WTC11 (cell line): ENCODE measurements around the gene LARGE1. TPM values are rescaled to one million over a fixed set of nuclear protein-coding genes. Genes with fewer than 3 reads are reported as not detected.

Source experiments
- ATAC-seq: fragments of 200-7000 bp; cut with Tn5 transposase; 2 replicates; pipeline ENCODE4 v1.10.0; 2021; ENCODE audit warnings: mild to moderate bottlenecking, moderate library complexity
- CTCF ChIA-PET: fragments of 300-600 bp; sonication (Branson Sonifier 250); formaldehyde crosslinking; loops from one replicate; lab custom pipeline; 2021; ENCODE audit warnings: antibody characterized with exemption; lab: Charles Lee
- POLR2A ChIA-PET: fragments of 350-600 bp; sonication (Branson Sonifier 250); formaldehyde crosslinking; loops from one replicate; lab custom pipeline; 2021; ENCODE audit warnings: antibody characterized with exemption; lab: Charles Lee
- DNase-seq: peaks from one replicate; pipeline ENCODE4 v3.0.0; 2021; ENCODE audit warnings: low spot score
- H3K27ac Mint-ChIP-seq: 2 replicates; pipeline ENCODE4 v1.8.0; 2021; ENCODE audit warnings: mixed read lengths
- H3K27me3 Mint-ChIP-seq: 2 replicates; pipeline ENCODE4 v1.8.0; 2021; ENCODE audit warnings: low read depth, mild to moderate bottlenecking, moderate library complexity, mixed read lengths
- H3K36me3 Mint-ChIP-seq: 2 replicates; pipeline ENCODE4 v1.8.0; 2021; ENCODE audit warnings: mixed read lengths
- H3K4me1 Mint-ChIP-seq: 2 replicates; pipeline ENCODE4 v1.8.0; 2022; ENCODE audit warnings: mixed read lengths
- H3K4me3 Mint-ChIP-seq: 2 replicates; pipeline ENCODE4 v1.8.0; 2021; ENCODE audit warnings: mild to moderate bottlenecking, moderate library complexity, mixed read lengths
- H3K9me3 Mint-ChIP-seq: 2 replicates; pipeline ENCODE4 v1.8.0; 2021; ENCODE audit warnings: mixed read lengths
- ARID4B ChIP-seq: sonication (generic); formaldehyde crosslinking; IDR thresholded peaks from 2 replicates; pipeline ENCODE4 v1.8.0; 2023; ENCODE audit warnings: missing genetic modification reagents, mild to moderate bottlenecking, borderline replicate concordance
- ATF2 ChIP-seq: sonication (generic); formaldehyde crosslinking; IDR thresholded peaks from 2 replicates; pipeline ENCODE4 v1.8.1; 2022; ENCODE audit warnings: low read depth, missing genetic modification reagents, borderline replicate concordance
- CREB1 ChIP-seq: sonication (generic); formaldehyde crosslinking; IDR thresholded peaks from 2 replicates; pipeline ENCODE4 v1.8.0; 2023; ENCODE audit warnings: mild to moderate bottlenecking, missing genetic modification reagents
- E2F5 ChIP-seq: sonication (generic); formaldehyde crosslinking; IDR thresholded peaks from 2 replicates; pipeline ENCODE4 v1.8.1; 2022; ENCODE audit warnings: mild to moderate bottlenecking, moderate library complexity, missing genetic modification reagents
- ESRRA ChIP-seq: sonication (generic); formaldehyde crosslinking; IDR thresholded peaks from 2 replicates; pipeline ENCODE4 v1.8.1; 2022; ENCODE audit warnings: mild to moderate bottlenecking, missing genetic modification reagents, borderline replicate concordance
- FOXK1 ChIP-seq: sonication (generic); formaldehyde crosslinking; IDR thresholded peaks from 2 replicates; pipeline ENCODE4 v1.8.0; 2022; ENCODE audit warnings: mild to moderate bottlenecking, moderate library complexity, missing genetic modification reagents
- FOXP1 ChIP-seq: sonication (generic); formaldehyde crosslinking; IDR thresholded peaks from 2 replicates; pipeline ENCODE4 v1.8.0; 2022; ENCODE audit warnings: missing genetic modification reagents, mild to moderate bottlenecking, moderate library complexity, borderline replicate concordance
- IRF2 ChIP-seq: sonication (generic); formaldehyde crosslinking; IDR thresholded peaks from 2 replicates; pipeline ENCODE4 v1.8.0; 2022; ENCODE audit warnings: low read depth, missing genetic modification reagents, borderline replicate concordance
- JAZF1 ChIP-seq: fragments of 250-450 bp; sonication (Bioruptor Pico); IDR thresholded peaks from 2 replicates; pipeline ENCODE4 v1.9.0; 2021; ENCODE audit warnings: moderate library complexity, mild to moderate bottlenecking, inconsistent platforms
- MLX ChIP-seq: sonication (generic); formaldehyde crosslinking; IDR thresholded peaks from 2 replicates; pipeline ENCODE4 v1.8.1; 2023; ENCODE audit warnings: mild to moderate bottlenecking, missing genetic modification reagents, moderate library complexity
- MXD4 ChIP-seq: fragments of 250-450 bp; sonication (Bioruptor Pico); IDR thresholded peaks from 2 replicates; pipeline ENCODE4 v1.8.0; 2021; ENCODE audit warnings: mild to moderate bottlenecking, moderate library complexity, borderline replicate concordance
- NR2C2 ChIP-seq: sonication (generic); formaldehyde crosslinking; IDR thresholded peaks from 2 replicates; pipeline ENCODE4 v1.8.0; 2022; ENCODE audit warnings: mild to moderate bottlenecking, missing genetic modification reagents
- PRRX2 ChIP-seq: fragments of 250-450 bp; sonication (Bioruptor Pico); IDR thresholded peaks from 2 replicates; pipeline ENCODE4 v1.8.0; 2021; ENCODE audit warnings: mild to moderate bottlenecking
- RORB ChIP-seq: fragments of 250-450 bp; sonication (Bioruptor Pico); IDR thresholded peaks from 2 replicates; pipeline ENCODE4 v1.9.0; 2021; ENCODE audit warnings: mild to moderate bottlenecking
- SMAD3 ChIP-seq: sonication (generic); formaldehyde crosslinking; IDR thresholded peaks from 2 replicates; pipeline ENCODE4 v1.8.0; 2022; ENCODE audit warnings: missing genetic modification reagents, mild to moderate bottlenecking, borderline replicate concordance
- TEAD1 ChIP-seq: sonication (generic); formaldehyde crosslinking; IDR thresholded peaks from 2 replicates; pipeline ENCODE4 v1.8.0; 2022; ENCODE audit warnings: mild to moderate bottlenecking, missing genetic modification reagents
- TEAD4 ChIP-seq: sonication (generic); formaldehyde crosslinking; IDR thresholded peaks from 2 replicates; pipeline ENCODE4 v1.8.0; 2022; ENCODE audit warnings: mild to moderate bottlenecking, missing genetic modification reagents
- TP53 ChIP-seq: sonication (generic); formaldehyde crosslinking; IDR thresholded peaks from 2 replicates; pipeline ENCODE4 v1.8.1; 2023; ENCODE audit warnings: mild to moderate bottlenecking, missing genetic modification reagents
- USF2 ChIP-seq: sonication (generic); formaldehyde crosslinking; IDR thresholded peaks from 2 replicates; pipeline ENCODE4 v1.8.1; 2023; ENCODE audit warnings: mild to moderate bottlenecking, missing genetic modification reagents, moderate library complexity
- ZBTB43 ChIP-seq: sonication (generic); formaldehyde crosslinking; IDR thresholded peaks from 2 replicates; pipeline ENCODE4 v1.8.1; 2023; ENCODE audit warnings: mild to moderate bottlenecking, missing genetic modification reagents
- ZNF121 ChIP-seq: sonication (generic); formaldehyde crosslinking; IDR thresholded peaks from 2 replicates; pipeline ENCODE4 v1.8.0; 2023; ENCODE audit warnings: missing genetic modification reagents
- ZNF138 ChIP-seq: sonication (generic); formaldehyde crosslinking; conservative IDR thresholded peaks from 2 replicates; pipeline ENCODE4 v1.8.1; 2022; ENCODE audit warnings: mild to moderate bottlenecking, moderate library complexity, missing genetic modification reagents
- ZNF219 ChIP-seq: sonication (generic); formaldehyde crosslinking; IDR thresholded peaks from 2 replicates; pipeline ENCODE4 v1.8.0; 2023; ENCODE audit warnings: missing genetic modification reagents, mild to moderate bottlenecking, borderline replicate concordance
- ZNF263 ChIP-seq: sonication (generic); formaldehyde crosslinking; IDR thresholded peaks from 2 replicates; pipeline ENCODE4 v1.8.1; 2022; ENCODE audit warnings: low read depth, mild to moderate bottlenecking, moderate library complexity, missing genetic modification reagents
- ZNF423 ChIP-seq: fragments of 250-450 bp; sonication (Bioruptor Pico); IDR thresholded peaks from 2 replicates; pipeline ENCODE4 v2.1.2; 2022; ENCODE audit warnings: mild to moderate bottlenecking, moderate library complexity
- ZSCAN18 ChIP-seq: fragments of 250-450 bp; sonication (Bioruptor Pico); IDR thresholded peaks from 2 replicates; pipeline ENCODE4 v2.1.2; 2022; ENCODE audit warnings: mild to moderate bottlenecking, moderate library complexity
- total RNA-seq: library from RNA; stranded (reverse); gene quantifications from 3 replicates; pipeline ENCODE4 v1.2.3, GENCODE V29; 2021

The LARGE1 gene
- total RNA-seq, 1 experiment from 2014 or later: 72.6 TPM

- TF ChIP-seq ATF2 (CRISPR knock-in tag) (no peak), CREB1 (CRISPR knock-in tag) (no peak), ZNF423 (CRISPR knock-in tag) (no peak), MXD4 (CRISPR knock-in tag) (no peak), SMAD3 (CRISPR knock-in tag) (no peak), ZNF138 (CRISPR knock-in tag) (no peak), FOXK1 (CRISPR knock-in tag) (no peak), ZBTB43 (CRISPR knock-in tag) (no peak)
These were observed 345.2 kb downstream of the LARGE1 start (continued) for GRCh38 chr22:33575041-33575440.

GRCh38 chr22:33573479-33573878 lies 346.8 kb downstream of the LARGE1 start:
- H3K9me3 Mint-ChIP-seq: no peaks in the 10 kb centered on the region
- TF ChIP-seq FOXP1 (CRISPR knock-in tag) (no peak), MLX (CRISPR knock-in tag) (no peak), TEAD4 (CRISPR knock-in tag) (no peak), ZNF263 (CRISPR knock-in tag) (no peak), E2F5 (CRISPR knock-in tag) (no peak), IRF2 (CRISPR knock-in tag) (no peak), NR2C2 (CRISPR knock-in tag) (no peak), ZNF219 (CRISPR knock-in tag) (no peak), ESRRA (CRISPR knock-in tag) (no peak), ZNF121 (CRISPR knock-in tag) (no peak), TP53 (CRISPR knock-in tag) (no peak), TEAD1 (CRISPR knock-in tag) (no peak), USF2 (no peak), ARID4B (CRISPR knock-in tag) (no peak), ZSCAN18 (CRISPR knock-in tag) (no peak), JAZF1 (no peak), RORB (CRISPR knock-in tag) (no peak), PRRX2 (no peak)
- ChIA-PET CTCF (no interaction called here), POLR2A (no interaction called here)
- DNase-seq: no peak
- H3K4me3 Mint-ChIP-seq: no peak overlapping the region
- H3K4me1 Mint-ChIP-seq: peaks cover 34% of the 10 kb centered on the region
- ATAC-seq: no peak
- no peak overlapping the region for H3K27ac Mint-ChIP-seq
- peaks cover 3% of the 10 kb centered on the region; the same call in 1 of the 2 replicates for H3K36me3 Mint-ChIP-seq
- no peaks in the 10 kb centered on the region for H3K27me3 Mint-ChIP-seq
